Progenitor cell of endocrine pancreas (in vitro differentiated cells): Measurements from ENCODE around the gene RPL36AL. TPM values are rescaled to one million over a fixed set of nuclear protein-coding genes. Genes with fewer than 3 reads are reported as not detected.
A peak's percentile ranks its signal among the peaks of the same experiment; 100 is the strongest.

ENCODE experiments used
- DNase-seq: peaks from one replicate; pipeline ENCODE4 v3.0.0; 2021; ENCODE audit warnings: low spot score; ENCODE audit not compliant: unreplicated experiment
- H3K27ac Mint-ChIP-seq: 2 replicates; pipeline ENCODE4 v1.8.0; 2021; ENCODE audit warnings: mild to moderate bottlenecking, moderate library complexity, mixed read lengths
- H3K27me3 Mint-ChIP-seq: 2 replicates; pipeline ENCODE4 v1.8.0; 2021; ENCODE audit warnings: mixed read lengths
- H3K36me3 Mint-ChIP-seq: 2 replicates; pipeline ENCODE4 v1.8.0; 2022; ENCODE audit warnings: mixed read lengths; ENCODE audit not compliant: insufficient read depth
- H3K4me1 Mint-ChIP-seq: 2 replicates; pipeline ENCODE4 v1.8.0; 2021; ENCODE audit warnings: low read depth, mixed read lengths
- H3K4me3 Mint-ChIP-seq: 2 replicates; pipeline ENCODE4 v1.8.0; 2021; ENCODE audit warnings: low read depth, mild to moderate bottlenecking, moderate library complexity, mixed read lengths
- H3K9me3 Mint-ChIP-seq: 2 replicates; pipeline ENCODE4 v1.8.0; 2021; ENCODE audit warnings: low read depth, mixed read lengths
- CTCF ChIP-seq: fragments of 200-600 bp; sonication (generic); IDR thresholded peaks from one replicate; pipeline ENCODE4 v1.5.0; 2021; ENCODE audit warnings: antibody characterized with exemption, mild to moderate bottlenecking; ENCODE audit not compliant: unreplicated experiment
- total RNA-seq: library from RNA; stranded (reverse); gene quantifications from 2 replicates; pipeline ENCODE4 v1.2.1, GENCODE V29; 2021

Gene RPL36AL
- total RNA-seq, 1 donor from 2014 or later, result 157 TPM

GRCh38 chr14:49582113-49582977 is 38.1 kb downstream of the RPL36AL start:
- DNase-seq, result no peak
- peaks cover 30% of the 10 kb centered on the region for H3K36me3 Mint-ChIP-seq
- no peak for TF ChIP-seq CTCF
- no peaks in the 10 kb centered on the region for H3K27me3 Mint-ChIP-seq
- peak overlapping the region; percentile 76 for H3K27ac Mint-ChIP-seq
- no peaks in the 10 kb centered on the region for H3K9me3 Mint-ChIP-seq
- H3K4me3 Mint-ChIP-seq, result no peak overlapping the region
- H3K4me1 Mint-ChIP-seq, result peaks cover 20% of the 10 kb centered on the region

GRCh38 chr14:49581209-49582112 is 39.0 kb downstream of the RPL36AL start:
- Mint-ChIP-seq H3K4me3 (no peak overlapping the region), H3K4me1 (peaks cover 20% of the 10 kb centered on the region), H3K9me3 (no peaks in the 10 kb centered on the region), H3K27ac (peak overlapping the region; percentile 81), H3K27me3 (no peaks in the 10 kb centered on the region), H3K36me3 (peaks cover 34% of the 10 kb centered on the region)
- no peak for TF ChIP-seq CTCF
- no peak for DNase-seq

GRCh38 chr14:49579841-49580240 is 40.6 kb downstream of the RPL36AL start:
- DNase-seq, result no peak
- no peak overlapping the region for H3K27ac Mint-ChIP-seq
- H3K36me3 Mint-ChIP-seq, result peaks cover 34% of the 10 kb centered on the region
- TF ChIP-seq CTCF, result no peak
- peaks cover 19% of the 10 kb centered on the region for H3K4me1 Mint-ChIP-seq
- H3K9me3 Mint-ChIP-seq, result no peaks in the 10 kb centered on the region
- H3K4me3 Mint-ChIP-seq, result no peak overlapping the region
- no peaks in the 10 kb centered on the region for H3K27me3 Mint-ChIP-seq

- H3K27ac Mint-ChIP-seq, result no peak overlapping the region
- no peak for DNase-seq
Observed at GRCh38 chr14:49578141-49578540, 42.3 kb downstream of the RPL36AL start.

More at GRCh38 chr14:49578141-49578540, 42.3 kb downstream of the RPL36AL start:
- H3K36me3 Mint-ChIP-seq, result peaks cover 28% of the 10 kb centered on the region
- no peak for TF ChIP-seq CTCF
- no peak overlapping the region for H3K4me3 Mint-ChIP-seq
- H3K4me1 Mint-ChIP-seq, result peaks cover 12% of the 10 kb centered on the region
- H3K9me3 Mint-ChIP-seq, result no peaks in the 10 kb centered on the region
- H3K27me3 Mint-ChIP-seq, result no peaks in the 10 kb centered on the region
